GM04504 (cell line): ENCODE data around the gene C13orf46.
A peak's percentile ranks its signal among the peaks of the same experiment; 100 is the strongest.
"Not testable (repeated sequence)": the region's sequence is repeated elsewhere in the genome, so short reads cannot be mapped to it uniquely, and the experiment has no call there.

ENCODE experiments used
- DNase-seq: peaks from one replicate; pipeline ENCODE4 v3.0.0-alpha.2; 2012; ENCODE audit warnings: low read depth

The C13orf46 gene

DNA sequence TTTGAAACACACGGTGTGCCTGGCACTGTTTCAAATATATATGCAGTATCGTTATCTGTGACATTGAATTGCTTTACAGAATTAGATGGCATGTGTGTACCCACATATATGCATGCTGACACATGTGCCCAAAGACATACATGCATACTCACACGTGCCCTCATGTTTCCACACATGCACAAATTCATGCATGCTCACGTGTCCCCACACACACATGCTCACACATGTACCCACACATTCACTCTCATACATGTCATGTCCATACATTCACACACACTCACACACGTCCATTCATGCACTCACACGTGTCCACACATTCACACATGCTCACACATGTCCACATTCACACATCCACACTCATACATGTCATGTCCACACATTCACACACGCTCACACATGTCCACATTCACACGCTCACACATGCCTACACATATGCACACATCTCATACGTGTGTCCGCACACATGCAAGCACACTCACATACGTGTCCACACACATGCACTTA is 17.9 kb upstream of the C13orf46 start:
- no peak for DNase-seq

DNA sequence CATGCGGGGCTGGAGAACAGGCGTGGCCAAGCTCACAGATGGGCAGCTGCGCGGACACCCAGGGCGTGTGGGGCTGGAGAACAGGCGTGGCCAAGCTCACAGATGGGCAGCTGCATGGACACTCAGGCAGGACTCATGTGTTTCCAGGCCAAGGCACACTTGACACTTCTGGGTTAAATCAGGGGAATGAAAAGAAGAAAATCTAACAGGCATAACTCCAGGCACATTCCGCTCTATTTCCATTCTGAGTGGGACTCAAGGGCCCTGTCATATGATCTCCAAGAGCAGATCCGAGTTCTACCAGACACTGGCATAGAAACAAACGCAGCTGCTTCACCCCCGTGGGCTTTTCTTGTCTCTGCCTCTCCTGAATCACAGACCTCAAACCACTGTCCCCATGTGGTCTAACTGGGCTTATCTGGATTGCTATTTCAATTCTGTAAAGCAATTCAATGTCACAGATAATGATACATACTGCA is 17.4 kb upstream of the C13orf46 start:
- no peak for DNase-seq

DNA sequence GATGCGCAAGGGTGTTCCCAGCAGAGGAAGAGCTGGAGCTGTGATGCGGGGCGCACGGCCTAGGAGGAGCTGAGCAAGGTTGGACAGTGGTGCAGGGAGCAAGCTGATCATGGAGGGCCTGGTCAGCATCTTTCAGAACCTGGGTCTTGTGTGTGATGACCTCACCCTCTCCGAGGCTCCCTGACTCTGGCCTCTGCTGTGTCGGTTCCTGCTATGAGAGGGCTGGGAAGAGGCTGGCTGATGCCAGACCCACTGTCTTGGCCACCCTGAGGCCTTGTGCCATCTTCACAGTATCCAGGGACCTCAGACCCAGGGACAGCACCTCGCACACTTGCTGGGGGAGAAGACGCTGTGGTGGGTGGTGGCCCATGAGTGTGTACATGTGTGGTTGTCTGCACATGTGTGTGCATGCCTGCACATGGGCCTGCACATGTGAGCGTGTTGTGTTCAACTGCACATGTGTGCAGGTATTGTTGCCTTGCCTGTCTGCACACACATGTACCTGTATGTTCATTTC is 16.5 kb upstream of the C13orf46 start:
- DNase-seq: no peak

DNA sequence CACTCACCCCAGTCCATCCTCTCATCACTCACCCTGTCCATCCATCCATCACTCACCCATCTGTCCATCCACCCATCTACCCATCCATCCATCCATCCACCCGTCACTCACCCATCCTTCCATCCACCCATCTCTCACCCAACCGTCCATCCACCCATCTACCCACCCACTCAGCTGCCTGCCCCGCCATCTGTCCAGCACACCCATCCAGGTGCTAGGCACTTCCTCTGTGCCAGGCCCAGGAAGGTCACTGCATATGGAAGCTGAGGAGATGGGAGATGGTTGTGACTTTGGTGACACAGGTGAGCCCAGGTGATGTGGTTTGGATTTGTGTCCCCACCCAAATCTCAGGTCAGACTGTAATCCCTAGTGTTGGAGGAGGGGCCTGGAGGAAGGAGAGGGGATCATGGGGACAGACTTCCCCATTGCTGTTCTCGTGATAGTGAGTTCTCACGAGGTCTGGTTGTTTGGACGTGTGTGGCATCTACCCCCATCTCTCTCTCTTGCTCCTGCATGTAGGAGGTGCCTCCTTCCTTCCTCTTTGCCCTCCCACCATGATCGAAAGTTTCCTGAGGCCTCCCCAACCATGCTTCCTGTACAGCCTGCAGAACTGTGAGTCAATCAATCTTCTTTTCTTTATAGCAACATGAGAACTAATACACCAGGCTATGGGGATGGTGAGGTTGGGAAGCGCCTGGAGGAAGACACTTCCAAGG is 15.9 kb upstream of the C13orf46 start:
- DNase-seq: no peak

DNA sequence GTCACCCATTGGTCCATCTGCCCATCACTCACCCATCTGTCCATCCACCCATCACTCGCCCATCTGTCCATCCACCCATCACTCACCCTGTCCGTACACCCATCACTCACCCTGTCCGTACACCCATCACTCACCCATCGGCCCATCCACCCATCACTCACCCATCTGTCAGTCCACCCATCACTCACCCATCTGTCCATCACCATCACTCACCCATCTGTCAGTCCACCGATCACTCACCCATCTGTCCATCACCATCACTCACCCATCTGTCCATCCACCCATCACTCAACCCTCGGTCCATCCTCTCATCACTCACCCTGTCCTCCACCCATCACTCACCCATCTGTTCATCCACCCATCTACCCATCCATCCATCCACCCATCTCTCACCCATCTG is 15.0 kb upstream of the C13orf46 start:
- not testable (repeated sequence) for DNase-seq

DNA sequence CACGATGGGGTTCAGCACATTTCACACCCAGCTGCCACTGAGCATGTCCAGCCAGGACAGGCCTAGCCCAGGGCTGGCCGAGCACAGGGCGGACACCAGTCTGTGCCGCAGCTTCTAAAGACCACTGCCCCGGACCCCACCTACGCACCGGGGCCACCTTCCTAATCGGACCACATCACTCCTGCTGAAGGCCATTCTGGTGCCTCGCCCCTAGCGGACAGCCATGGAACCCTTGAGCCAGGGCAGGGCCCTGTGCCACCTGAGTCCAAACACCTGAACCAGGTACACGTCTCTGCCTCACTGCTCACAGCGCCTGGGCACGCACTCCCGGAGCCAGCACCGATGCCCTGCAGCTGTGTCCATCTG is 8.4 kb upstream of the C13orf46 start:
- no peak for DNase-seq

DNA sequence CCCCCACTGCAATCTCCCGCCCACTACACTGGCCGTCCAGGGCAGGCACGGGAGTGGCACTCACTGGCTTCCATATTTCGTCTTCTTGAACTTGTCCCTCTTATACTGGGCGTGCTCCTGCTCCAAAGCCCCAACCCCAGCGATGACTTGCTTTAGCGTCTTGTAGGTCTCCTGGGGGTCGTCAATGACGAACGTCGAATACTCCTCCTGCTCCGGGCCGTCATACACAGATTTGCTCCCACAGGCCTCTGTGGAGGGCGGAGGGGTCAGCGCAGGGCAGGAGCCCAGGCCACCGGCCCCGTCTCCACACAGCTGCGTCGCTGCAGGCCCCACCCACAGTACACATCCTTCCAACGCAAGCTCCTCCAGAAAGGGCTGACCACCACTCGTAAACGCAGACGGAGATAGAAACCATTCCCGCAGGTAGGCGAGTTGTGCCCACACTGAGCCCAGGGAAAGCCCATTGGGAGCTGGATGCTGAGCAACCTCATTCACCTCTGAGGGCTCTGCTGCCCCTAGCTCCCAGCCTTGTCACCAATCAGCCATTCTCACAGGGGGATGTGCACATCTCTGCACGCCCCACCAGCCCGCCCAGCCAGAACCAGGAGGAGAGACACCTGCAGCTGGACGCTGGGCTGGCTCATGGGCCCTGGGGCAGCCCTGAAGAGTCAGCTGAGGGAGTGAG is 7.9 kb upstream of the C13orf46 start:
- DNase-seq: no peak

DNA sequence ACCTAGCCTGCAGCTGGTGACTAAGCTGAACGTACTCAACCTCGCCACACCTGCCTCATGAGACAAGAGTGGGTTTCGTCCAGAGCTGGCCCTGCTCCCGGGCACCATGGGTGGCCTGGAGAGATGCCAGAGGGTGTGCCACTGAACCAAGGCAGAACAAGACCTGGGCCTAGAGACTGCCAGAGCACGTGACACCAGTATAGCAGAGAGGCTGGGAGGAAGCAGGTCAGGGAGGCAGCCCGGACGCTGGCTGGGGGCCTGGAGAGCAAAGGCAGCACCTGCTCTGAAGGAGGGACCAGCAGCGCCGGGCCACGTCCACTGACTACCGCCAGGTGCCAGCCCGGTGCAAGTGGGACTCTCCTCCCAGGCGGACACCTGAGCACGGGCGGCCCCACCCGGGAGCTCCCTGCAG is 7.3 kb upstream of the C13orf46 start:
- DNase-seq: no peak

DNA sequence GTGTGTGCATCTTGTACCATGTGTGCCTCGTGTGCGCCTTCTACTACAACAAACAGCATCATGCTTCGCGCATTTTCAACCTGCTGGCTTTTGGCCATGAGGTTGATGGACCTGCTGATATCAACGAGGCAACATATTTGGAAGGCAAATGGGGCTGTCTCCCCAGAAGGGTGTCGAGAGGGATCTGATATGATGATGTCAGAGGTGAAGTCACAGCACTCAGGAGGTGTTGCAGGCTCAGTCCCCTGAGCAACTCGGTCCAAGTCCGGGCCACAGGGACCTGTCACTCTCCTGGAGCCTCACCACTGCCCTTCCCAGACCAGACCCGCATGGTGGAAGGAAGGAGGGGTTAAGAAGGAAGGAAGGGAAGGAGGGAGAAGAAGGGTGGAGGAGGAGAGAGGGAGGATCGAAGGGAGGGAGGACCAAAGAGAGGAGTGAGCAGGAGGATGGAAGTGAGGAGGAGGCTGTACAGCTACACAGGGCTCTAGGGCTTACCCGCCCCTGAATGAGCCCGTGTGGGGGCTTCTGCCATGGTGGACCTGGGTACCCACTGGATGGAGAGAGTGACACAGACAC is 6.7 kb upstream of the C13orf46 start:
- no peak for DNase-seq

DNA sequence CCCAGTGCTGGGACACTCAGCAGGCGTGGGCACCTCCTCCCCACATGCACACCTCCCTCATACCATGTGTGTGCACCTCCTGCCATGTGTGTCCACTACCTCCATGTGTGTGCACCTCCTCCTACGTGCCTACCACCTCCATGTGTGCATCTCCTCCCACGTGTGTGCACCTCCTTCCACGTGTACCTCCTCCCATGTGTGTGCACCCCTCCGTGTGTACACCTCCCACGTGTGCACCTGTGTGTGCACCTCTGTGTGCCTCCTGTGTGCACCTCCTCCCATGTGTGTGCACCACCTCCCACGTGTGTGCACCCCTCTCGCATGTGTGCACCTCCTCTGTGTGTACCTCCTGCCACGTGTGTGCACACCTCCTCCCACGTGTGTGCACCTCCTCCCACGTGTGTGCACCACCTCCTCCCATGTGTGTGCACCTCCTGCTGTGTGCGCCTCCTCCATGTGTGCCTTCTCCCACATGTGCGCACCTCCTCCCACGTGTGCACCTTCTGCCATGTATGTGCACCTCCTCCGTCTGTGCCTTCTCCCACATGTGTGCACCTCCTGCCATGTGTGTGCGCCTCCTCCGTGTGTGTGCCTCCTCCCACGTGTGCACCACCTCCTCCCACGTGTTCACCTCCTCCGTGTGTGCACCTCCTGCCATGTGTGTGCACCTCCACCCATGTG is 6.1 kb upstream of the C13orf46 start:
- no peak for DNase-seq

DNA sequence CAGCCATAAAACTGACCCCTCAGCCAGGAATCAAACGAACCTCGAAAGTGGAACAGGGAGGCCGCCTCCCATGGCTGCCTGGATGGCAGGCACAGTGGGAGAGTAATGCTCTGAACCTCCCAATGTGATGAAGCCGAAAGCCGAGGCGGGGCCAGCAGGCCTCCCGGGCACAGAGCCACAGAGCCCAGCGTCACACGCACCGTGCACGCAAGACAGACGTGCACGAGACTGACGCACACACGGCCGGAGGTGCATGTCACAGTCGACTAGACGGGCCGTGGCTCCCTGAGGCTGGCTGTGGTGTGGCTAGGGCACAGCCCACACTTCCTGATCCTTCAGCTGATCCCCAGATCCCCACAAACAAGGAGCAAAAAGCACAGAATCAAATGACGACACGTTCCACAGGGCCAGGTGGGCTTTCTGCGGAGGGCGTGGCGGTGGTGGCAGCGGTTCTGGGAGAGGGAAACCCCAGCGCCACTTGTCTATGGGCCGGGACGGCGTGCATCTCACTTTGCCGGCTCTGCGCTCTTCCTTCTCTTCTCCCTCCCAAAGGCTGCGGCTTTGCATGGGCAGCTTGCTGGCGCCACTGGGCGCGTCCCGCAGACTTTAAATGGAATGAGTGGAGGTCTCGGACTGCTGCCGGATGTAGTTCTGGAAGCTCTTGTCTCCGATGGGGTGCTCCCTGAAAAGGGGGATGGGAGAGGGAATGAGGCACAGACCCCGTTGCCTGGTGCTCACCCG is 5.0 kb upstream of the C13orf46 start:
- peak; percentile 31 for DNase-seq

DNA sequence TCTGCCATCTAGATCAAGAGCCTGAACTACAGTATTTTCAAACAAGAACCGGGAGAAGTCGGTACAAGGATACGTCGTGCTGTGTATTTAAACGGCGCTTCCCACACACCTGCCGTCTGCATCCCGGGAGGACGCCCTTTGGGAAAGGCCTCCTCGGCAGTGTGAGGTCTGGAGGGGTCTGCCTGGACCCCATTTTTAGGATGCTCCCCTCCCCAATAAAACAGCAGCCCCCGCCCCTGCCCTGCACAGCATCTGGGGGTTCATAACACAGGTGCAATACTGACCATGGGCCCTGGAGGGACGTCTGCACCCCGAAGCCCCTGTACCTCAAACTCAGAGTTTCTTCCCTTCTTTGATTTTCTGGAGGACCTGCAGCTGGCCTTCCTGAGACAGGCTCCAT is 4.1 kb upstream of the C13orf46 start:
- no peak for DNase-seq

DNA sequence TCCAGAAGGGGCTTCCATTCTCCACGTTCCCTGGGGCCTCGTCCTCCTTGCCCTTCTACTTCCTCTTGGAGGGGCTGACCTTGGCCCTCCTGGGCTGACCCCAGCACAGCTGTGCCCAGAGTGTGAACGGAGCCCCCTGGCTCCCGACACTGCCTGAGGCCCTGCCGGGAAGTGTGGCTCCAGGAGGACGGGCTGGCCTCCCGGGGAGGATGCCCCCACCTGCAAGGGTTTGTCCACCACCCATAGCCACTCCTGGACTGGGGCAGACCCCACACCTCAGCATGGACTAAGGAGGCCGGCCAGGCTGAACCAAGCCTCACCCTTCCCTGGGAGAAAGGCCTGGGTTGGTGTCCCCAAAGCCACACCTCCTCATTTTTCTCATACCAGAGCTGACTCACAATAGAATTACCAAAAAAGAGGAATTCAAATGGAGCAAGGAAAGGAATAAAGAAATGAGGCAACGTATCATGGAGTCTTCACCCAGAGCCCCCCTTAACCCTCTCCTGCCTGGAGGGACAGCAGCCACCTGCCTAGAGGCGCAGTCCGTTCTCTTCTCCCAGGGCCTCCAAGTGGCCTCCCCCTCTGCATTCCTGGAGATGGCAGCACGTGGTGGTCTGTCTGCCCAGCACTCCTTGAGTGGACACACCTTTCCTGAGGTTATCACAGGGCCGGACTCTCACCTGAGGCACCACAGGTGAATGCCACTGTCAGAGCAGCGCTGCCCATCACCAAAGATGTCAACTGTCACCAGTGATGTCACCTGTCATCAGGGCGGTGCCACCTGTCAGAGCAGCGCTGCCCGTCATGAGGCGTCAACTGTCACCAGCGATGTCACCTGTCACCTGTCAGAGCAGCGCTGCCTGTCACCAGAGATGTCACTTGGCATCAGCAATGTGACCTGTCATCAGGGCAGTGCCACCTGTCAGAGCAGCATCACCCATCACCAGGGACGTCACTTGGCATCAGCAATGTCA is 3.1 kb upstream of the C13orf46 start:
- DNase-seq: peak; percentile 49

DNA sequence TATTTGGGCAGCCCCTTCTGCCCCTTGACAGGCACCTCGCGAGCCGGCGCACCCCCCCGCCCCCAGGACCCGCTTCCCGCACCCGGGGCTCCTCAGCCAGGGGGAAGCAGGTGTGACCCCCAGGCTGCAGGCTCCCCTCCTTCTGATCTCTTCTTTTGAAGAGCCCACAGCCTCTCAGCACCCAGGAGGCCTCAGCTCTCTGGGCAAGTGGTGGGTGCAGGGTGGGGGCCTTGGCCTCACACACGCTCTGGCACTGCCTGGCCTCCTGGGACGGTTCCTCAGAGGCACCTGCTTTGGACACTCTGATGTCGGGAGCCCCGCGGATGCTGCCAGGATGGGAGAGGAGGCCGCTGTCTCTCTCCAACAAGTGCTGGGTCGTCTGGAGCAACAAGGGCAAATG is 1.5 kb upstream of the C13orf46 start:
- DNase-seq: no peak

DNA sequence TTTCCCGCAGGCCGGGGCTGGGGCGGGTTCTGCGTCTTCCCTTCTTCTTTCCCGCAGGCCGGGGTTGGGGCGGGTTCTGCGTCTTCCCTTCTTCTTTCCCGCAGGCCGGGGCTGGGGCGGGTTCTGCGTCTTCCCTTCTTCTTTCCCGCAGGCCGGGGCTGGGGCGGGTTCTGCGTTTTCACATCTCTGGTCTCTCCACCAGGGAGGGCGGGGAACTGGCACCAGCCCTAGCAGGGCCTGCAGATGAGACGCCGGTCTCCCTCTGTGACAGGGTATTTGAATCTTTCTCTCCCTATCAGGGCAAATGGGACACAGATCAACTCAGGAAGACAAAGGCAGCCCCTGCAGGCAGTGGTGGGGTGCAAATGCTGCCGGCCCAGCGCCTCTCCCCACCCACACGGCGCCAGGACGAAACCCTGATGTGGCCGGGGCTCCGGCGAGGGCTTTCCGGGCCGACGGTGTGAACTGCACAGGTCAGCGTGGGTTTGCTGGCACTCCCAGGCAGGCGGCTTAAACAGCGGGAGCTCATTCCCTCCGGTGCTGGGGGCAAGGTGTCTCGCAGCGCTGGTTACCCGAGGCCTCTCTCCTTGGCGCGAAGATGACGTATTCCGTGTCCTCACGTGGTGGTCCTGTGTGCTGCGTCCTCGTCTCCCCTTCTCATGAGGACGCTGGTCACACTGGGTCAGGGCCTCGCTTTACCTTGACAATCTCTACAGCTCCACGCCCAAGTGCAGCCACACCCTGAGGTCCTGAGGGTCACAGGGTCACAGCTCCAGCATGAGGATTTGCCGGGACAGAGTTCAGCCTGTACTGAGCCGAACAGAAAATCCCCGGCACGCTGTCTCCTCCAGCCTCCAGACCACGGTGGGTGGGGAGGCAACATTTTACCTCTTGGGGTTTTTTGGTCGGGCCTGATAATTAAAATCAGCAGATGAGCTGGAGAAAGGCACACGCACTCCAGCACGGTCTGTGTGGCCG is 717 bp upstream of the C13orf46 start:
- no peak for DNase-seq

DNA sequence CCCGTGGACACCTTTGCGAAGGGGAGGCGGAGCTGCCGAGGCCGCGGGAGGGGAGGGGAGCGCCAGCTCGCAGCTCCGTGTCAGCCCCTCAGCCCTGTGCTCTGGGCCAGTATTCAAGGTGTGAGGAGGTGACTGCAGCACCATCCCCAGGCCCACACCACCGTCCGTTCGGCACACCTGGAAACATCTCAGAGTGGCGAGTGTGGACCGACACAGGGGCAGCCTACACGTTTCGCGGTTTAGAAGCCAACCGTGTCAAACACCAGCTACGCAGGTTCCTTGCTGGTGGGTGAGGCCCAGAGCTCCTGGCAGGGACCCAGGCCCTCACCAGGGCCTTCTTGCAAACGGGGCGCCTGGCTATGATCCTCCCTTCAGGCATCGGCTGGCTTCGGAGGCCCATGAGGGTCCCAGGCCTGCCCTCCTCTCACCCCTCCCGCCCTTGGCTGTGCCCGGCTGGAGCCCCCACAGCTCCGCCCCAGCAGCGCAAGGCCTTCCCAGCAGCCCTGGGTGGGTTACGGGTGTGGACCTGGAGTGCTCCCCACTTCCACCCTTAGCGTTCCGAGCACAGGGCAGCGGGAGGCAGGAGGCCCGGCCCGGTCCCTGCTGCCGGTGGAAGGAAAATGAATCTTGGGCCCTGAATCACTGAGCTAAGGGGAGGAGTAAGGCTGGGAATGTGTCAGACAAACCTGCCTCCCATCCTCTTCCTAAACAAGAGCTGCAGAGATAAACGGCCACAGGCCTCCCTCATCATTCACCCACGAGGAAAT is 1.2 kb downstream of the C13orf46 start:
- no peak for DNase-seq

DNA sequence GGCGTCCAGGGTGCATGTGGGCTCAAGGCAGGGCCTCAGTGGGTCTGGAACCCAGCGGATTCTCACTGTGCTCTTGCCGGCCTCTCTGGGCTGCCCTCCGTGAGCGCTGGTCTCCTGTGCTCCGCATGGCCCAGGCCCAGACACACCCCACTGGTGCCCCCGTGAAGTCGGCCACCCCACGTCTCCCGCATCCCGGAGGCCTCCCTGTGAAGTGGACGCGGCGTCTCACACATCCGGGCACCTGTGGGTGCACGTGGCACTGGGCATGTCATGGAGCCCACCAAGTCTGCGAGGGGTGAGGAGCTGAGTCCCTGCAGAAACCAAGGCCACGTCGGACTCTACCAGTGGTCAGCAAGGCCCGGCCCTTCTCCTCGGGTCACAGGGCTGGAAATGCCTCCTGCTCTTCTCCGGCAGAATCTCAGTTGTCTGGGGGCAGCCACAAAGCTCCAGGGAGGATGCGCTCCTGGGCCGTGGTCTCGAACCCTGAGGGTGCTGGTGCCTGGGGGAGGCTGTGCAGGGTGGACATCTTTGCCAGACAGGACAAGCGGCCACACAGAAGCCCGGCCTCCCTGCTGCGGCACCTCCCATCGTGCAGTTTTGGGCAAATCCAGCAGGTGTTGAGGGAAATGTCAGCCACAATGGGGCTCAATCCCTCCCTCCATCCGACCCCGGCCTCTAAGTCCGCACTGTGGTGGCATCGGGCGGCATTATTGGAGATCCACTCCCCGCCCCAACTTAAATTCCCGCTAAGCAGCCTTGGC is 2.2 kb downstream of the C13orf46 start:
- DNase-seq: no peak
